ENCODE data around the gene ARHGEF17. TPM values are rescaled to one million over a fixed set of nuclear protein-coding genes. Genes with fewer than 3 reads are reported as not detected.

Gene ARHGEF17
- total and polyA plus RNA-seq, 2 of the 8 experiments (the other 6 are each of a cell fraction or from before 2014, with no cell fraction given) = 11.3 to 14.6 TPM

DNA sequence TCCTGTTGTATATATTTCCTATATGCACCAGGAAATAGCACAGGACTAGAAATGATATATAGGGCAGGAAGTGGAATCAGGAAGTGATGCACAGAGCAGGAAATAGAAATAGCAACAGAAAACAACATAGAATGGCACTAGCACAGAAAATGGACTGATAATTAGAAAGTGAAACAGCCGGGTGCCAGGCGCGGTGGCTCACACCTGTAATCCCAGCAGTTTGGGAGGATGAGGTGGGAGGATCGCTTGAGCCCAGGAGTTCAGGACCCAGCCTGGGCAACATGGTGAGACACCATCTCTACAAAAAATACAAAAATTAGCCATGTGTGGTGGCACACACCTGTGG is 58.2 kb downstream of the ARHGEF17 start:
- TF ChIP-seq, protein P1, sequence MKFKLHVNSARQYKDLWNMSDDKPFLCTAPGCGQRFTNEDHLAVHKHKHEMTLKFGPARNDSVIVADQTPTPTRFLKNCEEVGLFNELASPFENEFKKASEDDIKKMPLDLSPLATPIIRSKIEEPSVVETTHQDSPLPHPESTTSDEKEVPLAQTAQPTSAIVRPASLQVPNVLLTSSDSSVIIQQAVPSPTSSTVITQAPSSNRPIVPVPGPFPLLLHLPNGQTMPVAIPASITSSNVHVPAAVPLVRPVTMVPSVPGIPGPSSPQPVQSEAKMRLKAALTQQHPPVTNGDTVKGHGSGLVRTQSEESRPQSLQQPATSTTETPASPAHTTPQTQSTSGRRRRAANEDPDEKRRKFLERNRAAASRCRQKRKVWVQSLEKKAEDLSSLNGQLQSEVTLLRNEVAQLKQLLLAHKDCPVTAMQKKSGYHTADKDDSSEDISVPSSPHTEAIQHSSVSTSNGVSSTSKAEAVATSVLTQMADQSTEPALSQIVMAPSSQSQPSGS (IDR thresholded peaks at IDR 0.05; ENCODE audit: low read length) = no peak
- TF ChIP-seq SP4 (IDR thresholded peaks at IDR 0.05; ENCODE audit: low read length) = no peak
- TF ChIP-seq TAF1 (IDR thresholded peaks at IDR 0.05; ENCODE audit: low read depth, low read length) = no peak
- TF ChIP-seq EGR1 (IDR thresholded peaks at IDR 0.05; ENCODE audit: borderline replicate concordance, low read depth, low read length) = no peak
- TF ChIP-seq ZNF274 (IDR thresholded peaks at IDR 0.05; ENCODE audit: borderline replicate concordance, extremely low read depth, low read length) = no peak
- TF ChIP-seq SAP30 (IDR thresholded peaks at IDR 0.05; ENCODE audit: insufficient read depth, insufficient replicate concordance, low read length) = no peak
- TF ChIP-seq TBP (IDR thresholded peaks at IDR 0.05; ENCODE audit: low read depth, low read length) = no peak
- TF ChIP-seq TEAD4 (IDR thresholded peaks at IDR 0.05; ENCODE audit: low read depth, low read length) = no peak
- TF ChIP-seq GTF2F1 (IDR thresholded peaks at IDR 0.05; ENCODE audit: borderline replicate concordance, low read depth, low read length) = no peak
- TF ChIP-seq CREB1 (IDR thresholded peaks at IDR 0.05) = no peak
- Histone ChIP-seq H2BK15ac (ENCODE audit: low read length) (no peak overlapping the region), H3K4me1 (replicated peaks in 1 of 4; ENCODE audit: control insufficient read depth in 3 of 4, insufficient read depth in 4 of 4, low read length in 3 of 4) (peaks cover 0 to 3% (median under 1%) of the 10 kb centered on the region in 4 experiments; a peak in 4 of 7 replicates), H3K4ac (replicated peaks; ENCODE audit: insufficient read length, low read depth, low read length) (no peak overlapping the region), H2BK12ac (ENCODE audit: low read depth, low read length) (no peak overlapping the region), H3K4me3 (ENCODE audit: extremely low read depth in 1 of 4, insufficient read depth in 2 of 4, low read depth in 3 of 4, low read length in 4 of 4) (no peak overlapping the region), H3K27me3 (replicated peaks in 1 of 4; ENCODE audit: control insufficient read depth in 3 of 4, extremely low read depth in 1 of 4, insufficient read depth in 3 of 4, low read length in 3 of 4) (peaks cover 0 to 4% (median 2%) of the 10 kb centered on the region in 4 experiments; a peak in 4 of 7 replicates), H3K9ac (replicated peaks in 1 of 4; ENCODE audit: extremely low read depth in 1 of 4, low read depth in 3 of 4, low read length in 3 of 4) (no peak overlapping the region), H2AFZ (ENCODE audit: low read length) (no peak overlapping the region), H2BK5ac (ENCODE audit: low read depth, low read length) (no peak overlapping the region), H2BK20ac (ENCODE audit: low read length) (no peak overlapping the region), H2BK120ac (replicated peaks; ENCODE audit: low read depth, low read length) (no peak overlapping the region), H3K27ac (ENCODE audit: low read depth, low read length) (no peak overlapping the region), H4K20me1 (replicated peaks in 1 of 2; ENCODE audit: control insufficient read depth in 1 of 2, insufficient read depth in 2 of 2, low read length in 2 of 2) (peaks cover 3 to 5% of the 10 kb centered on the region in 2 experiments), H3K23ac (ENCODE audit: insufficient read length) (no peak overlapping the region), H4K5ac (ENCODE audit: insufficient read length, low read depth, low read length) (no peak overlapping the region), H3K23me2 (ENCODE audit: low read depth, low read length) (peaks cover 3% of the 10 kb centered on the region; the same call in 1 of the 2 replicates), H4K91ac (replicated peaks; ENCODE audit: insufficient read length, low read length) (no peak overlapping the region), H3K4me2 (ENCODE audit: insufficient read depth in 1 of 2, low read depth in 2 of 2, low read length in 2 of 2) (no peak overlapping the region), H3K56ac (replicated peaks; ENCODE audit: insufficient read length, low read depth, low read length) (no peak overlapping the region), H4K8ac (ENCODE audit: extremely low read depth, insufficient read depth, low read length) (no peak overlapping the region), H3K9me3 (ENCODE audit: insufficient read depth in 2 of 2, low read depth in 1 of 2, low read length in 1 of 2) (no peaks in the 10 kb centered on the region), H3K36me3 (ENCODE audit: control insufficient read depth in 2 of 4, insufficient read depth in 4 of 4, low read length in 3 of 4) (no peaks in the 10 kb centered on the region), H3K14ac (ENCODE audit: insufficient read length) (no peak overlapping the region), H3K79me1 (ENCODE audit: low read depth, low read length) (no peaks in the 10 kb centered on the region), H3K18ac (ENCODE audit: extremely low read depth, low read length) (no peak overlapping the region), H3K79me2 (ENCODE audit: control insufficient read depth in 1 of 2, insufficient read depth in 2 of 2, low read length in 2 of 2) (no peaks in the 10 kb centered on the region), H2AK5ac (ENCODE audit: low read depth, low read length) (no peak overlapping the region)
- ChIA-PET CTCF (ENCODE audit: partially characterized antibody) (interaction anchor here (0.7 to 59.1 kb wide), 5 partner anchors 9 to 151 kb away, joined by 3 to 1456 read pairs (median 5); partner anchors contain the start of gene RELT), POLR2A (ENCODE audit: partially characterized antibody) (interaction anchor here (1.0 kb wide), 1 partner anchor 22 kb away, joined by 3 read pairs; no protein-coding TSS in a partner anchor)
- 95% methylated on average over 4 of the region's 4 CpGs; no CpG with 5 or more reads in 1 of the 2 experiments for WGBS, 2 experiments (ENCODE audit: extremely low coverage in 1 of 2, insufficient coverage in 1 of 2, insufficient read length in 1 of 2, insufficient replicate concordance in 2 of 2, low coverage in 1 of 2, low lambda C conversion rate in 2 of 2, missing lambda C conversion rate in 1 of 2)
- FAIRE-seq (no peak), DNase-seq (ENCODE audit: low read depth in 1 of 2, low spot score in 2 of 2) (no peak)

Data from H1 (cell line).